Testis (tissue), 5 donors: Measurements from ENCODE around the gene TRPC4AP. TPM values are rescaled to one million over a fixed set of nuclear protein-coding genes. Genes with fewer than 3 reads are reported as not detected.

Experiments
- DNase-seq: peaks from one replicate; pipeline ENCODE4 v3.0.0-alpha.2; 2019
- H3K27ac ChIP-seq, 2 donors: fragments of 200-600 bp; sonication (generic); one replicate each; pipeline ENCODE4 v1.5.1; 2019
- H3K27me3 ChIP-seq: fragments of 200-600 bp; sonication (generic); one replicate; pipeline ENCODE4 v1.5.1; 2019
- H3K36me3 ChIP-seq: fragments of 200-600 bp; sonication (generic); one replicate; pipeline ENCODE4 v1.5.1; 2017; ENCODE audit warnings: low read depth; ENCODE audit errors: missing control alignments
- H3K4me1 ChIP-seq: fragments of 200-600 bp; sonication (generic); one replicate; pipeline ENCODE4 v1.5.1; 2019
- H3K4me3 ChIP-seq, 2 donors: fragments of 200-600 bp; sonication (generic); one replicate each; pipeline ENCODE4 v1.5.1; 2017 to 2019
- H3K9me3 ChIP-seq: fragments of 200-600 bp; sonication (generic); one replicate; pipeline ENCODE4 v1.5.1; 2017
- CTCF ChIP-seq, 3 experiments: fragments of 450-650 bp in 2 of 3; fragments of 200-600 bp in 1 of 3; sonication (generic) in 1 of 3; IDR thresholded peaks; one replicate each; pipeline ENCODE4 v1.5.1; 2016 to 2019; ENCODE audit warnings: antibody characterized with exemption in 3 of 3, mild to moderate bottlenecking in 2 of 3, moderate library complexity in 1 of 3
- POLR2A ChIP-seq: fragments of 450-650 bp; IDR thresholded peaks from one replicate; pipeline ENCODE4 v1.6.1; 2017; ENCODE audit warnings: antibody characterized with exemption, mild to moderate bottlenecking, moderate library complexity
- WGBS, 2 donors: methylation state at CpG; one replicate each; pipeline ENCODE4 v1.1.5; 2018; 5-methylcytosine and 5-hydroxymethylcytosine counted together
- intact Hi-C: fragments of 100-400 bp; cut with DNase I; formaldehyde crosslinking; loops from one replicate; pipeline ENCODE4 v1.15.1; 2023; ENCODE audit warnings: low total_unique reads
- long read RNA-seq, 2 donors: transcript quantifications; one replicate each; lab custom pipeline, GENCODE V29; 2026
- polyA plus RNA-seq: library from polyadenylated mRNA; stranded (reverse); fragments of 350-450 nt; fragmentation: Illumina TruSeq; extraction: RNeasy Lipid Tissue Mini Kit (QIAGEN cat#74804); gene quantifications from one replicate; pipeline ENCODE4 v1.2.3, GENCODE V29; 2014; ENCODE audit warnings: low read depth, low replicate concordance; ENCODE audit not compliant: insufficient read depth
- total RNA-seq, 2 donors: library from RNA; depleted of rRNA; stranded (reverse); fragments of >200 nt; gene quantifications; one replicate each; pipeline ENCODE4 v1.2.3, GENCODE V29; 2016

Gene TRPC4AP
- total RNA-seq (10 to 100 TPM; 76.6 to 78.4 TPM), polyA plus RNA-seq (68.8 TPM)
- long read RNA-seq, donor 1, transcript TRPC4AP-201 (19 exons, 3,226 nt): major isoform, 8 of 14 reads
- long read RNA-seq, donor 1, transcript TRPC4AP-202 (19 exons, 3,138 nt): minor isoform, 6 of 14 reads
- long read RNA-seq, donor 1, partial matches to known transcripts: 0 of 14 reads
- long read RNA-seq, donor 1, other reads (novel, unspliced or antisense): 0 of 14 reads
- long read RNA-seq, donor 2, transcript TRPC4AP-201 (19 exons, 3,226 nt): major isoform, 10 of 15 reads
- long read RNA-seq, donor 2, transcript TRPC4AP-202 (19 exons, 3,138 nt): minor isoform, 5 of 15 reads
- long read RNA-seq, donor 2, partial matches to known transcripts: 0 of 15 reads
- long read RNA-seq, donor 2, other reads (novel, unspliced or antisense): 0 of 15 reads

- no peak for TF ChIP-seq POLR2A
- TF ChIP-seq CTCF (IDR thresholded peaks at IDR 0.05): peak; percentile 93 to 99 (median 98)
- H3K27me3 ChIP-seq: no peaks in the 10 kb centered on the region
- WGBS, 2 donors: 2 to 5% methylated on average over 16 to 55 of the region's 69 CpGs
- no peaks in the 10 kb centered on the region for H3K36me3 ChIP-seq
- intact Hi-C loops: loop anchor here (5.0 kb wide), 1 partner anchor 220 kb away; the partner anchor contains the start of gene GGT7
- H3K9me3 ChIP-seq: no peaks in the 10 kb centered on the region
- peak within 1 kb of the TSS; percentile 90 to 94 for H3K27ac ChIP-seq
- peak within 1 kb of the TSS; percentile 83 to 91 for H3K4me3 ChIP-seq
- peak; percentile 94 for DNase-seq
- peaks cover 10% of the 10 kb centered on the region for H3K4me1 ChIP-seq
Observed at GRCh38 chr20:35092524-35093266, at the start of gene TRPC4AP. TSS of gene TRPC4AP (minus strand) at chr20:35092807. CDS start at chr20:35092781, 26 bp downstream.

- intact Hi-C loops: no loop called here
- no peaks in the 10 kb centered on the region for H3K36me3 ChIP-seq
Observed at GRCh38 chr20:35135867-35136586, 43.4 kb upstream of the TRPC4AP start.

GRCh38 chr20:35134880-35135279 is 42.3 kb upstream of the TRPC4AP start:
- Histone ChIP-seq H3K4me1 (peaks cover 13% of the 10 kb centered on the region), H3K27ac (peak overlapping the region; percentile 6 to 73), H3K9me3 (no peaks in the 10 kb centered on the region), H3K4me3 (no peak overlapping the region), H3K27me3 (no peaks in the 10 kb centered on the region), H3K36me3 (no peaks in the 10 kb centered on the region)
- no peak for TF ChIP-seq CTCF (IDR thresholded peaks at IDR 0.05)
- no peak for TF ChIP-seq POLR2A
- intact Hi-C loops: no loop called here
- peak; percentile 33 for DNase-seq
- 61 to 62% methylated on average over 6 of the region's 6 CpGs for WGBS, 2 donors

More at GRCh38 chr20:35135867-35136586, 43.4 kb upstream of the TRPC4AP start:
- WGBS, 2 donors: 88 to 91% methylated on average over 8 to 11 of the region's 11 CpGs
- TF ChIP-seq CTCF (IDR thresholded peaks at IDR 0.05) (no peak), POLR2A (no peak)
- Histone ChIP-seq H3K9me3 (no peaks in the 10 kb centered on the region), H3K4me1 (peaks cover 13% of the 10 kb centered on the region), H3K27ac (peak overlapping the region in 1 of 2 donors; percentile 15), H3K27me3 (no peaks in the 10 kb centered on the region), H3K4me3 (no peak overlapping the region)
- no peak for DNase-seq

- H3K36me3 ChIP-seq: no peaks in the 10 kb centered on the region
Observed at GRCh38 chr20:35134472-35134871, 41.9 kb upstream of the TRPC4AP start.

More at GRCh38 chr20:35134472-35134871, 41.9 kb upstream of the TRPC4AP start:
- peaks cover 13% of the 10 kb centered on the region for H3K4me1 ChIP-seq
- intact Hi-C loops: no loop called here
- H3K9me3 ChIP-seq: no peaks in the 10 kb centered on the region
- TF ChIP-seq POLR2A (no peak), CTCF (IDR thresholded peaks at IDR 0.05) (no peak)
- H3K4me3 ChIP-seq: no peak overlapping the region
- H3K27me3 ChIP-seq: no peaks in the 10 kb centered on the region
- peak; percentile 70 for DNase-seq
- WGBS, 2 donors: 30 to 48% methylated on average over 4 to 9 of the region's 9 CpGs
- peak overlapping the region; percentile 6 to 73 for H3K27ac ChIP-seq
